NB4 (cell line): Measurements from ENCODE around the gene HEXIM1.

Experiments
- DNase-seq: peaks from one replicate; pipeline ENCODE4 v3.0.0; 2010; ENCODE audit warnings: low read depth
- H3K4me3 ChIP-seq: one replicate; pipeline ENCODE4 v1.5.1; 2011; ENCODE audit warnings: mild to moderate bottlenecking, low read depth, low read length, moderate library complexity
- CTCF ChIP-seq: IDR thresholded peaks from one replicate; pipeline ENCODE4 v1.5.1; 2012; ENCODE audit warnings: low read depth, low read length
- MAX ChIP-seq: IDR thresholded peaks from 2 replicates; pipeline ENCODE4 v1.6.1; 2011; ENCODE audit warnings: low read depth, low read length
- MYC ChIP-seq: IDR thresholded peaks from 2 replicates; pipeline ENCODE4 v1.6.1; 2011; ENCODE audit warnings: low read depth, low read length
- POLR2A ChIP-seq: IDR thresholded peaks from 2 replicates; pipeline ENCODE4 v1.6.1; 2011; ENCODE audit warnings: mild to moderate bottlenecking; ENCODE audit not compliant: insufficient read length; ENCODE audit errors: extremely low read depth

Gene HEXIM1

GRCh38 chr17:45171338-45172231 lies 23.3 kb downstream of the HEXIM1 start:
- DNase-seq: peak; percentile 64
- H3K4me3 ChIP-seq: no peak overlapping the region
- no peak for TF ChIP-seq MAX
- no peak for TF ChIP-seq POLR2A
- TF ChIP-seq CTCF: no peak
- TF ChIP-seq MYC: no peak

- DNase-seq: no peak
- TF ChIP-seq CTCF (no peak), MYC (no peak), POLR2A (no peak), MAX (no peak)
- H3K4me3 ChIP-seq: no peak overlapping the region
Measured at GRCh38 chr17:45172232-45172540, 23.9 kb downstream of the HEXIM1 start.

- TF ChIP-seq MAX (0 out of 2 replicates have a peak, but pooled peaks have one; percentile 46), CTCF (no peak), MYC (no peak; the same call in 1 of the 2 replicates), POLR2A (peak; percentile 14)
- DNase-seq: peak; percentile 91
- no peak overlapping the region for H3K4me3 ChIP-seq
Measured at GRCh38 chr17:45172541-45173286, 24.4 kb downstream of the HEXIM1 start.

- TF ChIP-seq CTCF (no peak), MAX (no peak), POLR2A (no peak), MYC (no peak)
Measured at GRCh38 chr17:45175759-45176115, 27.5 kb downstream of the HEXIM1 start.

GRCh38 chr17:45177563-45177962 lies 29.3 kb downstream of the HEXIM1 start:
- TF ChIP-seq MYC (no peak), MAX (no peak), POLR2A (no peak), CTCF (no peak)
- H3K4me3 ChIP-seq: no peak overlapping the region
- peak; percentile 21 for DNase-seq

More at GRCh38 chr17:45175759-45176115, 27.5 kb downstream of the HEXIM1 start:
- H3K4me3 ChIP-seq: no peak overlapping the region
- no peak for DNase-seq
